Trophoblast cell (in vitro differentiated cells and primary cell): Measurements from ENCODE around the gene CD300E.

ENCODE experiments used
- DNase-seq, 2 donors: peaks; one replicate each; pipeline ENCODE4 v3.0.0-alpha.2; 2016
- H2AFZ ChIP-seq: 2 replicates; pipeline ENCODE4 v1.6.1; 2013; ENCODE audit warnings: low read length, moderate library complexity, mild to moderate bottlenecking; ENCODE audit not compliant: insufficient read depth, poor library complexity
- H2AK5ac ChIP-seq: 2 replicates; pipeline ENCODE4 v1.6.1; 2013; ENCODE audit warnings: mild to moderate bottlenecking, low read length
- H2BK120ac ChIP-seq: 2 replicates; pipeline ENCODE4 v1.6.1; 2013; ENCODE audit warnings: low read length, mild to moderate bottlenecking, moderate library complexity; ENCODE audit not compliant: insufficient read depth, poor library complexity
- H2BK12ac ChIP-seq: 2 replicates; pipeline ENCODE4 v1.6.1; 2013; ENCODE audit warnings: mild to moderate bottlenecking, low read length, moderate library complexity
- H2BK5ac ChIP-seq: 2 replicates; pipeline ENCODE4 v1.6.1; 2013; ENCODE audit warnings: low read length, low read depth, moderate library complexity, mild to moderate bottlenecking; ENCODE audit not compliant: poor library complexity
- H3K14ac ChIP-seq: 2 replicates; pipeline ENCODE4 v1.6.1; 2013; ENCODE audit warnings: mild to moderate bottlenecking, low read length
- H3K18ac ChIP-seq: 2 replicates; pipeline ENCODE4 v1.6.1; 2013; ENCODE audit warnings: mild to moderate bottlenecking, low read length
- H3K23ac ChIP-seq: 2 replicates; pipeline ENCODE4 v1.6.1; 2013; ENCODE audit warnings: low read length
- H3K27ac ChIP-seq: 2 replicates; pipeline ENCODE4 v1.5.1; 2013; ENCODE audit warnings: low read depth, mild to moderate bottlenecking, inconsistent platforms, low read length, moderate library complexity
- H3K27me3 ChIP-seq: 2 replicates; pipeline ENCODE4 v1.6.1; 2013; ENCODE audit warnings: inconsistent platforms, mild to moderate bottlenecking, low read length, moderate library complexity; ENCODE audit not compliant: insufficient read depth
- H3K36me3 ChIP-seq, 2 experiments: 1 replicate in 1 of 2; 2 replicates in 1 of 2; pipeline ENCODE4 v1.6.1; 2013; ENCODE audit warnings: low read length in 2 of 2, mild to moderate bottlenecking in 2 of 2, moderate library complexity in 1 of 2; ENCODE audit not compliant: insufficient read depth in 2 of 2, control insufficient read depth in 1 of 2
- H3K4ac ChIP-seq: 2 replicates; pipeline ENCODE4 v1.6.1; 2013; ENCODE audit warnings: low read depth, mild to moderate bottlenecking, low read length, moderate library complexity
- H3K4me1 ChIP-seq, 2 experiments: 1 replicate in 1 of 2; 2 replicates in 1 of 2; pipeline ENCODE4 v1.6.1; 2013; ENCODE audit warnings: low read length in 2 of 2, mild to moderate bottlenecking in 2 of 2, moderate library complexity in 1 of 2; ENCODE audit not compliant: insufficient read depth in 2 of 2, control insufficient read depth in 1 of 2
- H3K4me2 ChIP-seq: 2 replicates; pipeline ENCODE4 v1.6.1; 2013; ENCODE audit warnings: inconsistent platforms, mild to moderate bottlenecking, low read length, moderate library complexity
- H3K4me3 ChIP-seq: 2 replicates; pipeline ENCODE4 v1.5.1; 2013; ENCODE audit warnings: mild to moderate bottlenecking, low read depth, low read length, inconsistent platforms
- H3K79me1 ChIP-seq: one replicate; pipeline ENCODE4 v1.6.1; 2013; ENCODE audit warnings: low read length
- H3K79me2 ChIP-seq: 2 replicates; pipeline ENCODE4 v1.6.1; 2013; ENCODE audit warnings: low read length, mild to moderate bottlenecking; ENCODE audit not compliant: control insufficient read depth, insufficient read depth, poor library complexity
- H3K9ac ChIP-seq: 2 replicates; pipeline ENCODE4 v1.6.1; 2013; ENCODE audit warnings: mild to moderate bottlenecking, low read length
- H3K9me3 ChIP-seq: 2 replicates; pipeline ENCODE4 v1.6.1; 2013; ENCODE audit warnings: low read depth, mild to moderate bottlenecking, control low read depth, inconsistent platforms, low read length; ENCODE audit not compliant: insufficient read depth
- H4K12ac ChIP-seq: 2 replicates; pipeline ENCODE4 v1.6.1; 2013; ENCODE audit warnings: low read depth, mild to moderate bottlenecking, low read length, moderate library complexity
- H4K8ac ChIP-seq: 2 replicates; pipeline ENCODE4 v1.6.1; 2013; ENCODE audit warnings: low read depth, mild to moderate bottlenecking, low read length, moderate library complexity
- H4K91ac ChIP-seq: one replicate; pipeline ENCODE4 v1.6.1; 2013; ENCODE audit warnings: low read depth, mild to moderate bottlenecking, low read length, moderate library complexity
- WGBS: extraction: QIAGEN DNeasy Blood & Tissue Kit; methylation state at CpG from one replicate; pipeline ENCODE4 v1.1.7; 2013; ENCODE audit warnings: missing lambda C conversion rate; ENCODE audit not compliant: insufficient read length, insufficient coverage; ENCODE audit errors: extremely low coverage; 5-methylcytosine and 5-hydroxymethylcytosine counted together

Gene CD300E

DNA sequence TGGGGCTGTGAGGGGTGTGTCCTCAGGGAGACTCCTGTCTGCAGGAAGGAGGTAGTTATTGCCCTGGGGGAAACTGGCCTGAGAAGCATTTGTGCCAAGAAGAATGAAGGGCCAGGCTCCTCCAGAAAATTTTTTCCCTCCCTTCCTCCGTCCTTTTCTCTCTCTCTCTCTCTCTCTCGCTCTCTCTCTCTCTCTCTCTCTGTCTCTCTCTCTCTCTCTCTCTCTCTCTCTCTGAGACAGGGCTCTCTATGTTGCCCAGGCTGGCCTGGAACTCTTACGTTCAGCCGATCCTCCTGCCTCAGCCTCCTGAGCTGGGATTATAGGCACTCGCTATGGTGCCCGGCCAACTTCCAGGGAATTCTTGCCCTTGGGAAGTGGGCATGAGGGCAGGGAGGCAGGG lies 11.5 kb downstream of the CD300E start:
- Histone ChIP-seq H3K4me2 (no peak overlapping the region), H3K27me3 (peaks cover 2% of the 10 kb centered on the region), H3K9me3 (peaks cover 7% of the 10 kb centered on the region), H2AK5ac (no peak overlapping the region), H4K12ac (no peak overlapping the region), H3K79me2 (no peaks in the 10 kb centered on the region), H2BK120ac (no peak overlapping the region), H3K27ac (no peak overlapping the region), H2AFZ (no peak overlapping the region), H3K14ac (no peak overlapping the region), H3K4ac (no peak overlapping the region), H4K91ac (no peak overlapping the region), H3K18ac (no peak overlapping the region), H3K23ac (no peak overlapping the region), H2BK5ac (no peak overlapping the region), H3K79me1 (no peaks in the 10 kb centered on the region), H3K9ac (no peak overlapping the region), H4K8ac (no peak overlapping the region), H3K36me3 (no peaks in the 10 kb centered on the region), H3K4me3 (no peak overlapping the region), H3K4me1 (no peaks in the 10 kb centered on the region), H2BK12ac (no peak overlapping the region)
- no CpG with 5 or more reads among the region's 6 CpGs for WGBS
- DNase-seq = no peak

DNA sequence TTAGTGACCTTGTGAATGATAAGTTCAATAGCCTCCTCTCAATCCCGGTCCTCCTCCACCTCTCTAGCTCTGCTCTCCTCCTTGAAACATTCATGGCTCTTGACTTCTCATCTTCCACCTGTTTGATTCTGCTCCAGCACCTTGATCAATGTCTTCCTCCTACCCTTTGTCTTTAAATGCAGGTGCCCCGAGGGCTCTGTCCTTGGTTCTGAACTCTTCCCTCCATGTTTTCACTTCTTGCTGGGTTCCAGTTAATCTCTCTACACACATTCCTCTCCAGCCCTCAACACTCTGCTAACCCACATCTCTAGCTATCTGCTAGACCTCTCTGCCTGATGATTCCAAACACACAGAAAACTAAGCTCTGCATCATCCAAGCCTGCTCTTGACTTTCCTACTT lies 13.4 kb downstream of the CD300E start:
- Histone ChIP-seq H2AK5ac (no peak overlapping the region), H3K9me3 (peaks cover 8% of the 10 kb centered on the region), H3K36me3 (no peaks in the 10 kb centered on the region), H3K27me3 (peaks cover 2% of the 10 kb centered on the region), H2BK12ac (no peak overlapping the region), H3K4me1 (peaks cover 4 to 7% of the 10 kb centered on the region in 2 experiments), H3K79me2 (no peaks in the 10 kb centered on the region), H2AFZ (no peak overlapping the region), H4K12ac (no peak overlapping the region), H3K4me3 (no peak overlapping the region), H3K27ac (no peak overlapping the region), H2BK5ac (no peak overlapping the region), H3K9ac (no peak overlapping the region), H4K91ac (no peak overlapping the region), H3K18ac (no peak overlapping the region), H4K8ac (no peak overlapping the region), H2BK120ac (no peak overlapping the region), H3K14ac (no peak overlapping the region), H3K23ac (no peak overlapping the region), H3K4ac (no peak overlapping the region), H3K4me2 (no peak overlapping the region), H3K79me1 (no peaks in the 10 kb centered on the region)
- no CpG with 5 or more reads among the region's 2 CpGs for WGBS
- DNase-seq = peak in 1 of 2 donors; percentile 9

DNA sequence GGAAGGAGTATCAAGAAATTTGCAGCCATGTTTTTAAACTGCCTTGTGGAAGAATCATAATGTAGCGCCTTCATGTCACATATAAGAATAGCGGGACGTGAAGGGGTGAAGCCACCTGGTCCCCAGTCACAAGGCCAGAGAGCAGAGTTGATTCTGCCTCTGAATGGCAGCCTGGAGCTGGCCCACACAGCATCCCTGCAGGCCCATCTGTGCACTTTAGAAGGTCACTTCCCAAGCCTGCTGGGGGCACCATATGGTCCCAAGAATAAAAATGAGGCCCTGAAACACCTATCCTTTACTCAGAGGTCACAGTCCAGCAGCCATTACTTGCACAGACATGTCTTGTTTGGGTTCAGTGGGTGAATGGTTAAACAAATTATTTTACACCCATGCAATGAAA lies 15.0 kb downstream of the CD300E start:
- H3K79me1 ChIP-seq = no peaks in the 10 kb centered on the region
- H3K4me1 ChIP-seq = peaks cover 7 to 9% of the 10 kb centered on the region in 2 experiments
- no peak for DNase-seq
- no peak overlapping the region for H3K4ac ChIP-seq
- no peak overlapping the region for H4K12ac ChIP-seq
- H3K4me3 ChIP-seq = no peak overlapping the region
- H3K79me2 ChIP-seq = no peaks in the 10 kb centered on the region
- WGBS = no CpG with 5 or more reads among the region's 3 CpGs
- H2AFZ ChIP-seq = no peak overlapping the region
- no peak overlapping the region for H2BK120ac ChIP-seq
- no peak overlapping the region for H2BK5ac ChIP-seq
- H2AK5ac ChIP-seq = no peak overlapping the region
- H4K91ac ChIP-seq = no peak overlapping the region
- H3K27me3 ChIP-seq = peaks cover 2% of the 10 kb centered on the region
- H3K36me3 ChIP-seq = no peaks in the 10 kb centered on the region
- H2BK12ac ChIP-seq = no peak overlapping the region
- no peak overlapping the region for H3K4me2 ChIP-seq
- H3K14ac ChIP-seq = no peak overlapping the region
- no peak overlapping the region for H3K18ac ChIP-seq
- H3K9ac ChIP-seq = no peak overlapping the region
- H4K8ac ChIP-seq = no peak overlapping the region
- peaks cover 7% of the 10 kb centered on the region for H3K9me3 ChIP-seq
- H3K27ac ChIP-seq = no peak overlapping the region
- H3K23ac ChIP-seq = no peak overlapping the region

DNA sequence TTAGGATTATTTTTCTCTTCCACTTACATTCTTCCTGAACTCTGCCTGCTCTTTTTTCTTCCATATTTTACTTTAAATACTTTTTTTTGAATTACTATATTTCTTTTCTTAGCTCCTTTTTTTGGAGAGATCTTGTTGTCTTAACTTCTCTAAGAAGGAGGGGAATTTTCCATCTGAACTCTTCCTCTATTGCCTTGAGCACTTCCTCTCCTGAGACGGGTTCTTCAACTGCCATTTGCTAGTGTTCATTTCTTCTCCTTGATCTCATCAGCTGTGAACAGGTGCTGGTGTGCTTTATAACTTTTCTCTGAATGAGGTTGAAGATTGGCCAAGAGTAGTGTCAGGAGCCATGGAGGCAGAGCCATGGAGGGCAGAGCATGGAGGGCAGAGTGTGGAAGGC lies 16.3 kb downstream of the CD300E start:
- no peak overlapping the region for H2AK5ac ChIP-seq
- H3K36me3 ChIP-seq = no peaks in the 10 kb centered on the region
- H3K18ac ChIP-seq = no peak overlapping the region
- no peak overlapping the region for H3K27ac ChIP-seq
- H4K8ac ChIP-seq = no peak overlapping the region
- no peak overlapping the region for H4K91ac ChIP-seq
- no peak overlapping the region for H3K4ac ChIP-seq
- H2BK12ac ChIP-seq = no peak overlapping the region
- H3K9ac ChIP-seq = no peak overlapping the region
- no peak overlapping the region for H3K4me2 ChIP-seq
- no peaks in the 10 kb centered on the region for H3K79me1 ChIP-seq
- H3K9me3 ChIP-seq = peaks cover 7% of the 10 kb centered on the region
- no peak overlapping the region for H4K12ac ChIP-seq
- H3K27me3 ChIP-seq = peaks cover 2% of the 10 kb centered on the region
- H3K23ac ChIP-seq = no peak overlapping the region
- no peak overlapping the region for H2BK5ac ChIP-seq
- DNase-seq = no peak
- no peak overlapping the region for H2AFZ ChIP-seq
- WGBS = no CpG with 5 or more reads among the region's 1 CpG
- no peak overlapping the region for H3K14ac ChIP-seq
- H3K4me3 ChIP-seq = no peak overlapping the region
- peaks cover 7 to 9% of the 10 kb centered on the region in 2 experiments for H3K4me1 ChIP-seq
- H2BK120ac ChIP-seq = no peak overlapping the region
- no peaks in the 10 kb centered on the region for H3K79me2 ChIP-seq
